HEK293 (cell line): ENCODE results near the gene FSD2.
"Not testable (repeated sequence)": the region's sequence is repeated elsewhere in the genome, so short reads cannot be mapped to it uniquely, and the experiment has no call there.

ENCODE experiments used
- CTCF ChIA-PET: fragments of 350-600 bp; formaldehyde crosslinking; extraction: SDS; loops from one replicate; lab custom pipeline; 2021; ENCODE audit warnings: antibody characterized with exemption; lab: Yijun Ruan, JAX
- POLR2A ChIA-PET: fragments of 300-600 bp; formaldehyde crosslinking; extraction: SDS; loops from one replicate; lab custom pipeline; 2020; ENCODE audit warnings: antibody characterized with exemption, inconsistent platforms; lab: Yijun Ruan, JAX
- H3K27ac ChIP-seq: fragments of 200-500 bp; sonication (Bioruptor generic); 2 replicates; pipeline ENCODE4 v1.5.1; 2014; ENCODE audit warnings: low read depth, low read length, control low read depth, inconsistent platforms; ENCODE audit errors: extremely low read depth
- H3K36me3 ChIP-seq, 2 experiments: fragments of 200-500 bp in 1 of 2; sonication (Bioruptor generic) in 1 of 2; 1 replicate in 1 of 2; 2 replicates in 1 of 2; pipeline ENCODE4 v1.5.1; 2014 to 2017; ENCODE audit warnings: inconsistent platforms in 2 of 2, low read length in 2 of 2; ENCODE audit not compliant: control insufficient read depth in 2 of 2, insufficient read depth in 1 of 2
- H3K4me1 ChIP-seq: fragments of 200-500 bp; sonication (Bioruptor generic); 2 replicates; pipeline ENCODE4 v1.5.1; 2014; ENCODE audit warnings: mild to moderate bottlenecking, low read length, inconsistent platforms; ENCODE audit not compliant: control insufficient read depth, insufficient read depth
- H3K4me3 ChIP-seq: 2 replicates; pipeline ENCODE4 v1.5.1; 2011; ENCODE audit warnings: low read depth, mild to moderate bottlenecking, control low read depth, low read length, moderate library complexity
- H3K9me3 ChIP-seq: fragments of 200-500 bp; sonication (Bioruptor generic); 2 replicates; pipeline ENCODE4 v1.5.1; 2014; ENCODE audit warnings: low read depth, low read length, inconsistent platforms; ENCODE audit not compliant: control insufficient read depth, insufficient read depth
- BCL11A ChIP-seq: fragments of 450-650 bp; formaldehyde crosslinking; IDR thresholded peaks from 2 replicates; pipeline ENCODE4 v1.5.1; 2016; ENCODE audit warnings: low read depth, missing biosample characterization, missing genetic modification characterization
- FEZF1 ChIP-seq: fragments of 450-650 bp; formaldehyde crosslinking; IDR thresholded peaks from 2 replicates; pipeline ENCODE4 v1.5.1; 2016; ENCODE audit warnings: missing biosample characterization, missing genetic modification characterization
- IKZF3 ChIP-seq: fragments of 450-650 bp; IDR thresholded peaks from 2 replicates; pipeline ENCODE4 v1.5.0; 2018; ENCODE audit warnings: missing biosample characterization, mild to moderate bottlenecking, missing genetic modification characterization, moderate library complexity
- KLF10 ChIP-seq: fragments of 450-650 bp; IDR thresholded peaks from 2 replicates; pipeline ENCODE4 v1.5.1; 2018; ENCODE audit warnings: missing biosample characterization, mild to moderate bottlenecking, missing genetic modification characterization
- SCRT1 ChIP-seq: fragments of 450-650 bp; formaldehyde crosslinking; IDR thresholded peaks from 2 replicates; pipeline ENCODE4 v1.5.1; 2016; ENCODE audit warnings: missing biosample characterization, missing genetic modification characterization, borderline replicate concordance
- SCRT2 ChIP-seq: fragments of 450-650 bp; formaldehyde crosslinking; IDR thresholded peaks from 2 replicates; pipeline ENCODE4 v1.5.1; 2016; ENCODE audit warnings: missing biosample characterization, missing genetic modification characterization
- SP7 ChIP-seq: fragments of 450-650 bp; formaldehyde crosslinking; IDR thresholded peaks from 2 replicates; pipeline ENCODE4 v1.5.1; 2016; ENCODE audit warnings: missing biosample characterization, missing genetic modification characterization
- ZBTB48 ChIP-seq: fragments of 450-650 bp; formaldehyde crosslinking; IDR thresholded peaks from 2 replicates; pipeline ENCODE4 v1.5.1; 2016; ENCODE audit warnings: missing biosample characterization, missing genetic modification characterization
- ZBTB49 ChIP-seq: fragments of 450-650 bp; formaldehyde crosslinking; IDR thresholded peaks from 2 replicates; pipeline ENCODE4 v1.5.1; 2016; ENCODE audit warnings: missing biosample characterization, missing genetic modification characterization, low read depth
- ZNF140 ChIP-seq: fragments of 450-650 bp; formaldehyde crosslinking; IDR thresholded peaks from 2 replicates; pipeline ENCODE4 v1.5.1; 2016; ENCODE audit warnings: missing biosample characterization, missing genetic modification characterization
- ZNF2 ChIP-seq: fragments of 450-650 bp; formaldehyde crosslinking; IDR thresholded peaks from 2 replicates; pipeline ENCODE4 v1.5.1; 2016; ENCODE audit warnings: missing biosample characterization, missing genetic modification characterization
- ZNF24 ChIP-seq: fragments of 450-650 bp; formaldehyde crosslinking; IDR thresholded peaks from 2 replicates; pipeline ENCODE4 v1.5.1; 2016; ENCODE audit warnings: missing biosample characterization, missing genetic modification characterization
- ZNF514 ChIP-seq: fragments of 450-650 bp; formaldehyde crosslinking; IDR thresholded peaks from 2 replicates; pipeline ENCODE4 v1.5.1; 2016; ENCODE audit warnings: missing biosample characterization, missing genetic modification characterization
- ZNF623 ChIP-seq: fragments of 450-650 bp; formaldehyde crosslinking; IDR thresholded peaks from 2 replicates; pipeline ENCODE4 v1.5.1; 2016; ENCODE audit warnings: missing biosample characterization, missing genetic modification characterization
- ZNF843 ChIP-seq: fragments of 450-650 bp; formaldehyde crosslinking; IDR thresholded peaks from 2 replicates; pipeline ENCODE4 v1.5.1; 2016; ENCODE audit warnings: missing biosample characterization, missing genetic modification characterization
- TF ChIP-seq, protein P1 (sequence below): fragments of 450-650 bp; formaldehyde crosslinking; IDR thresholded peaks from 2 replicates; pipeline ENCODE4 v1.5.1; 2016; ENCODE audit warnings: missing biosample characterization, missing genetic modification characterization, low read depth

The FSD2 gene

GRCh38 chr15:82771789-82772607 is 33.9 kb downstream of the FSD2 start:
- ChIA-PET POLR2A (interaction anchor here (2.0 kb wide), 1 partner anchor 22 kb away, joined by 6 read pairs; no protein-coding TSS in a partner anchor), CTCF (interaction anchor here (0.6 to 1.1 kb wide), 3 partner anchors 19 to 473 kb away, joined by 3 to 7 read pairs (median 3); no protein-coding TSS in a partner anchor)
- no peaks in the 10 kb centered on the region for H3K9me3 ChIP-seq
- TF ChIP-seq SCRT1 (tag by site-specific recombination), result peak; percentile 72; the same call in 1 of the 2 replicates
- no peak for TF ChIP-seq ZNF140
- TF ChIP-seq SCRT2 (tag by site-specific recombination), result peak; percentile 66
- no peak overlapping the region for H3K4me3 ChIP-seq
- H3K36me3 ChIP-seq, result no peaks in the 10 kb centered on the region
- H3K4me1 ChIP-seq, result no peaks in the 10 kb centered on the region
- no peak overlapping the region for H3K27ac ChIP-seq

DNA sequence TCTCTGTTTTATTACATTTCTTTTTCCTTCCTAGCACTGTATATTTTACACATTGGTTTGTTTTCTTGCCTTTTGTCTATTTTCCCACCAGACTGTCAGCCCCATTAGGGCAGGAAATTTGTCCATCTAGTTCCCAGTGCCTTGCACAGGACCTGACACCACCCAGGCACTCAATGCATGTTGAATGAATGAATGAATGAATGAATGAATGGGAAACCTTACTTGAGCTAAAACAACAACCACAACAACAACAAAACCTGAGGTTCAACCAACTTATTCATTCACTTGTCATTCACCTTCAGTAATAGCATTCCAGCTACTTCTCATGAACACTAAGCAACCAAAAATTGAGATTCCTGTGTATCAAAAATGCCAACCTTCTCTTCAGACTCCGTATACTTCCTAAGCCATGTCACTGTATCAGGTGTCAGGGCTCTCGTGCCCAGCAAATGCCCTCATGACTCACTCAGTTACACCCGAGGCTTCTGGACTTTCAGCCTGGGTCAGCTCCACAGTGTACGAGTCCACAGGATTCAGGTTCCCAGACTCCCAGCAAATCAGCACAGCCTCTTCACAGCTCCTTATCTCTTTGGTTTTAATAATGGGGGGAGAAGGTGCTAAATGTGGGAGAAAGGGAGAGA is 37.3 kb downstream of the FSD2 start:
- Histone ChIP-seq H3K4me1 (no peaks in the 10 kb centered on the region), H3K9me3 (no peaks in the 10 kb centered on the region), H3K4me3 (no peak overlapping the region)
- ChIA-PET POLR2A (no interaction called here), CTCF (interaction anchor here (1.1 to 1.4 kb wide), 3 partner anchors 58 to 243 kb away, joined by 3 read pairs; partner anchors contain the start of gene C15orf40)
- TF ChIP-seq ZNF24 (tag by site-specific recombination) (0 out of 2 replicates have a peak, but pooled peaks have one; percentile 57), ZNF2 (tag by site-specific recombination) (no peak), FEZF1 (tag by site-specific recombination) (no peak), ZBTB48 (tag by site-specific recombination) (no peak), BCL11A (tag by site-specific recombination) (no peak), ZBTB49 (no peak), IKZF3 (tag by site-specific recombination) (no peak), SP7 (tag by site-specific recombination) (no peak), ZNF514 (tag by site-specific recombination) (no peak)
- TF ChIP-seq, all 188 proteins: peak for 1
- H3K27ac ChIP-seq, result no peak overlapping the region
- peaks cover 0 to 15% of the 10 kb centered on the region in 2 experiments; a peak in 2 of 3 replicates for H3K36me3 ChIP-seq

GRCh38 chr15:82767163-82767829 is 38.6 kb downstream of the FSD2 start:
- no peak overlapping the region for H3K27ac ChIP-seq
- no peaks in the 10 kb centered on the region for H3K4me1 ChIP-seq
- POLR2A ChIA-PET, result interaction anchor here (1.1 to 2.0 kb wide), 2 partner anchors 17 to 227 kb away, joined by 3 to 10 read pairs; partner anchors contain the start of gene RPS17
- no peak overlapping the region for H3K4me3 ChIP-seq
- peaks cover 0 to 15% of the 10 kb centered on the region in 2 experiments; a peak in 2 of 3 replicates for H3K36me3 ChIP-seq
- H3K9me3 ChIP-seq, result no peaks in the 10 kb centered on the region
- TF ChIP-seq, protein P1, sequence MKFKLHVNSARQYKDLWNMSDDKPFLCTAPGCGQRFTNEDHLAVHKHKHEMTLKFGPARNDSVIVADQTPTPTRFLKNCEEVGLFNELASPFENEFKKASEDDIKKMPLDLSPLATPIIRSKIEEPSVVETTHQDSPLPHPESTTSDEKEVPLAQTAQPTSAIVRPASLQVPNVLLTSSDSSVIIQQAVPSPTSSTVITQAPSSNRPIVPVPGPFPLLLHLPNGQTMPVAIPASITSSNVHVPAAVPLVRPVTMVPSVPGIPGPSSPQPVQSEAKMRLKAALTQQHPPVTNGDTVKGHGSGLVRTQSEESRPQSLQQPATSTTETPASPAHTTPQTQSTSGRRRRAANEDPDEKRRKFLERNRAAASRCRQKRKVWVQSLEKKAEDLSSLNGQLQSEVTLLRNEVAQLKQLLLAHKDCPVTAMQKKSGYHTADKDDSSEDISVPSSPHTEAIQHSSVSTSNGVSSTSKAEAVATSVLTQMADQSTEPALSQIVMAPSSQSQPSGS (tag by site-specific recombination), result 0 out of 2 replicates have a peak, but pooled peaks have one; percentile 23
- TF ChIP-seq ZNF623, result peak; percentile 98
- TF ChIP-seq ZNF843 (tag by site-specific recombination), result no peak
- no peak for TF ChIP-seq KLF10 (tag by site-specific recombination)
- CTCF ChIA-PET, result interaction anchor here (0.6 to 1.2 kb wide), 3 partner anchors 45 to 236 kb away, joined by 3 read pairs; no protein-coding TSS in a partner anchor

DNA sequence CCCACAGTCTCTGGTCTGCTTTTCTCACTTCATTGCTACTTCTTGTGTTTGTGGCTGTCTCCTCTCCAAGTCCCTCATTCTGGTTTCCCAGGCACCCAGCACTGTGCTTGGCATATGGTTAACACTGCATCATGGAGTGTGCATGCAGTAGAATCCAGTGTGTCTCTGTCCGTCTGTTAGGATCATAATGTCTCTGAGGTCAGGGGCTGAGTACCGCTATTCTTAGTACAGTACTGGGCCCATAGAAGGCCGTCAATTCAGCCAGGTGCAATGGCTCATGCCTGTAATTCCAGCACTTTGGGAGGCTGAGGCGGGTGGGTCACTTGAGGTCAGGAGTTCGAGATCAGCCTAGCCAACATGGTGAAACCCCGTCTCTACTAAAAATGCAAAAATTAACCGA is 39.7 kb downstream of the FSD2 start:
- H3K27ac ChIP-seq, H3K4me3 ChIP-seq, H3K9me3 ChIP-seq, H3K4me1 ChIP-seq, CTCF ChIA-PET: not testable (repeated sequence)
- H3K36me3 ChIP-seq, result peaks cover 0 to 21% of the 10 kb centered on the region in 2 experiments; a peak in 2 of 3 replicates
- POLR2A ChIA-PET, result interaction anchor here (1.1 to 2.0 kb wide), 2 partner anchors 16 to 226 kb away, joined by 3 to 10 read pairs; partner anchors contain the start of gene RPS17
